Transverse colon (tissue), 4 donors: ENCODE measurements around the gene ZNF124. TPM values are rescaled to one million over a fixed set of nuclear protein-coding genes. Genes with fewer than 3 reads are reported as not detected.

Source experiments
- DNase-seq: peaks from one replicate; pipeline ENCODE4 v3.0.0-alpha.2; 2019
- H3K27ac ChIP-seq, 4 donors: fragments of 200-600 bp; sonication (generic); 2 replicates each; pipeline ENCODE4 v1.5.1; 2016 to 2018; ENCODE audit warnings: inconsistent platforms in 4 of 4
- H3K27me3 ChIP-seq: fragments of 200-600 bp; sonication (generic); 2 replicates; pipeline ENCODE4 v1.5.1; 2017; ENCODE audit warnings: inconsistent platforms
- H3K36me3 ChIP-seq, 4 donors: fragments of 200-600 bp; sonication (generic); 2 replicates each; pipeline ENCODE4 v1.5.1; 2017 to 2019; ENCODE audit warnings: inconsistent platforms in 4 of 4
- H3K4me1 ChIP-seq, 4 donors: fragments of 200-600 bp; sonication (generic); 2 replicates each; pipeline ENCODE4 v1.5.1; 2017 to 2020; ENCODE audit warnings: inconsistent platforms in 4 of 4
- H3K4me3 ChIP-seq, 4 donors: fragments of 200-600 bp; sonication (generic); 1 replicate in 1 of 4; 2 replicates in 3 of 4; pipeline versions ENCODE4 v1.5.1 to v1.6.1; 2017 to 2019; ENCODE audit warnings: inconsistent platforms in 4 of 4
- H3K9me3 ChIP-seq, 2 donors: fragments of 200-600 bp; sonication (generic); 2 replicates each; pipeline ENCODE4 v1.5.1; 2017 to 2019; ENCODE audit warnings: inconsistent platforms in 2 of 2
- CTCF ChIP-seq, 5 experiments: fragments of 200-600 bp in 3 of 5; fragments of 450-650 bp in 2 of 5; sonication (generic) in 3 of 5; IDR thresholded peaks; 1 replicate in 2 of 5; 2 replicates in 3 of 5; pipeline ENCODE4 v1.5.1; 2016 to 2017; ENCODE audit warnings: antibody characterized with exemption in 5 of 5, inconsistent platforms in 3 of 5, mild to moderate bottlenecking in 2 of 5, moderate library complexity in 1 of 5
- EP300 ChIP-seq: sonication (generic); formaldehyde crosslinking; IDR thresholded peaks from one replicate; pipeline ENCODE4 v1.6.1; 2017; ENCODE audit warnings: antibody characterized with exemption, low read depth
- POLR2A ChIP-seq: fragments of 450-650 bp; IDR thresholded peaks from one replicate; pipeline ENCODE4 v1.6.1; 2016; ENCODE audit warnings: antibody characterized with exemption, mild to moderate bottlenecking, moderate library complexity
- POLR2AphosphoS5 ChIP-seq, 3 donors: sonication (generic); formaldehyde crosslinking; IDR thresholded peaks; one replicate each; pipeline ENCODE4 v1.6.1; 2016; ENCODE audit warnings: antibody characterized with exemption in 3 of 3
- WGBS, 2 donors: methylation state at CpG; one replicate each; pipeline ENCODE4 v1.1.5; 2018; ENCODE audit warnings: low coverage in 1 of 2; 5-methylcytosine and 5-hydroxymethylcytosine counted together
- in situ Hi-C, 4 donors: fragments of 200-750 bp; cut with MboI; loops; one replicate each; pipeline versions ENCODE4 v1.15.0 to v1.15.1; 2017; ENCODE audit warnings: low sequenced_read_pairs in 3 of 4, low pct_ligation_motif_present in 1 of 4, low pct_unique_long_range_greater_than_20kb in 1 of 4
- intact Hi-C: fragments of 100-400 bp; cut with DNase I; formaldehyde crosslinking; loops from one replicate; pipeline ENCODE4 v1.15.1; 2023; ENCODE audit warnings: low total_unique reads
- total RNA-seq, 4 donors: library from RNA; depleted of rRNA; stranded (reverse); fragments of >200 nt; gene quantifications; one replicate each; pipeline ENCODE4 v1.1.0, GENCODE V29; 2016

ZNF124 gene
- total RNA-seq, 4 donors from 2014 or later = 27.5 to 61.1 (median 41.5) TPM

GRCh38 chr1:247189981-247190798 is 18.4 kb upstream of the ZNF124 start:
- H3K9me3 ChIP-seq = peaks cover 67 to 72% of the 10 kb centered on the region in 2 donors
- peaks cover 0 to 61% (median 26%) of the 10 kb centered on the region in 4 donors for H3K36me3 ChIP-seq
- intact Hi-C loops (no loop called here), in situ Hi-C loops (no loop called here)
- 88 to 93% methylated on average over 2 of the region's 2 CpGs for WGBS, 2 donors
- no peak overlapping the region for H3K27ac ChIP-seq
- H3K27me3 ChIP-seq = no peaks in the 10 kb centered on the region
- TF ChIP-seq EP300 (no peak), CTCF (IDR thresholded peaks at IDR 0.05) (no peak), POLR2AphosphoS5 (IDR thresholded peaks at IDR 0.05) (no peak), POLR2A (no peak)
- H3K4me3 ChIP-seq = no peak overlapping the region
- DNase-seq = no peak
- no peaks in the 10 kb centered on the region for H3K4me1 ChIP-seq

GRCh38 chr1:247185667-247186066 is 13.8 kb upstream of the ZNF124 start:
- H3K9me3 ChIP-seq = peaks cover 30 to 47% of the 10 kb centered on the region in 2 donors
- 87% methylated on average over 4 of the region's 4 CpGs for WGBS, 2 donors
- in situ Hi-C loops (no loop called here), intact Hi-C loops (no loop called here)
- peaks cover 0 to 17% (median 5%) of the 10 kb centered on the region in 4 donors for H3K36me3 ChIP-seq
- H3K4me1 ChIP-seq = no peaks in the 10 kb centered on the region
- TF ChIP-seq POLR2A = no peak
- no peak for TF ChIP-seq POLR2AphosphoS5 (IDR thresholded peaks at IDR 0.05)
- TF ChIP-seq CTCF (IDR thresholded peaks at IDR 0.05) = no peak
- no peak for TF ChIP-seq EP300
- no peaks in the 10 kb centered on the region for H3K27me3 ChIP-seq
- no peak for DNase-seq
- no peak overlapping the region for H3K4me3 ChIP-seq
- no peak overlapping the region for H3K27ac ChIP-seq

- in situ Hi-C loops = no loop called here
Measured at GRCh38 chr1:247184254-247184653, 12.4 kb upstream of the ZNF124 start.

GRCh38 chr1:247182994-247183393 is 11.2 kb upstream of the ZNF124 start:
- Histone ChIP-seq H3K4me3 (no peak overlapping the region), H3K9me3 (peaks cover 8 to 27% of the 10 kb centered on the region in 2 donors), H3K4me1 (no peaks in the 10 kb centered on the region), H3K36me3 (no peaks in the 10 kb centered on the region), H3K27ac (no peak overlapping the region), H3K27me3 (no peaks in the 10 kb centered on the region)
- no peak for TF ChIP-seq POLR2A
- TF ChIP-seq EP300 = no peak
- TF ChIP-seq POLR2AphosphoS5 (IDR thresholded peaks at IDR 0.05) = no peak
- intact Hi-C loops = no loop called here
- 89 to 100% methylated on average over 2 to 7 of the region's 7 CpGs for WGBS, 2 donors
- in situ Hi-C loops = no loop called here
- DNase-seq = no peak

More at GRCh38 chr1:247184254-247184653, 12.4 kb upstream of the ZNF124 start:
- DNase-seq = no peak
- Histone ChIP-seq H3K9me3 (peaks cover 17 to 35% of the 10 kb centered on the region in 2 donors), H3K4me1 (no peaks in the 10 kb centered on the region), H3K27ac (no peak overlapping the region), H3K27me3 (no peaks in the 10 kb centered on the region), H3K4me3 (no peak overlapping the region), H3K36me3 (peaks cover 0 to 7% (median 0%) of the 10 kb centered on the region in 4 donors)
- intact Hi-C loops = no loop called here
- TF ChIP-seq EP300 = no peak
- TF ChIP-seq POLR2A = no peak
- TF ChIP-seq POLR2AphosphoS5 (IDR thresholded peaks at IDR 0.05) = no peak
- no peak for TF ChIP-seq CTCF (IDR thresholded peaks at IDR 0.05)
- WGBS, 2 donors = 95 to 100% methylated on average over 2 to 4 of the region's 4 CpGs
